ENCODE data around the gene MPST.
"Not testable (repeated sequence)": the region's sequence is repeated elsewhere in the genome, so short reads cannot be mapped to it uniquely, and the experiment has no call there.

The MPST gene

GRCh38 chr22:37062702-37063381, 43.3 kb downstream of the MPST start:
- DNase-seq, result no peak

DNA sequence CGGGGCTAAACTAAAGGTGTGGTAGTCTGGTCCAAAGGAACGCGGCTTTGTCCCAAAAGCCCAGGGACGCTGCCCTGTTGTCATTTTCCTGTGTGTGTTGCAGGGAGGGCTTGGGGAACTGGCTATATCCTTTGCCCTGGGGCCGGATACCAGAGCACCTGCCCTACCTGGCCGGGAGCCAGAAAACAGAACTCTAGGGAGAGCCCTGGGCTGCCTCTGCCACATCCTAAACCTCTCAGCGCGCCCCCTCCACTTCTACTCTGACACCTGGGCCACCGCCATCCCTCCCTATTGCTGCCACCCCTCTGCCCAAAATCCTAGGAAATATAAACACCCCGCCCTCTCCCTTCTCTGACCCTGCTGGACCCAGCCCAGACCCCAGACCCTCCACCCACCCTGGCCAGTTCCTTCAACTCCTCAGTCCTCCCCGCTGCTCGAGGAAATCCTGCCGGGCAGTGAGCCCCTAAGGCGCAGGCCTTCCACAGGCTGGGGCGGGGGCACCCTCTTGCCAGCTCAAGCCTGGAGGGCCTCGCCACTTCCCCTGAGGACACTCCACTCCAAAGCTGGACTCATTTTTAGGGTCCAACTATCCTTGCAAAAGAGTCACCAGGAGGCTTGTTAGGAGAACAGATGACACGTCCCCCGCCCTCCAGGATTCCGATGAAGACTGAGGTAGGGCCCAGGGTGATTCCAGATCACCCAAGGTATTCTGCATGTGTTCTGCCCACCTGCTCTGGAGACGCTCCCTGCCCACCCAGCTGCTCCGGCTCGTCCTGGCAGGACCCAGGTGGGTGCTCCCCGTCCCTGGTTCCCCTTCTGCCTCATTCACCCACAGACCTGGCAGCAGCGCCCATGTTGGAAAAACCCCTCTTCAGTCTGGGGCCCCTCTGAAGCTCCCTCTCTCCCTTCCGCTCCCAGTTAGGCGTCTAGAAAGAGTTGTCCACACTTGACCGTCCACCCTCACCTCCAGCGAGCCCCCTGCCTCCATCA, 44.2 kb downstream of the MPST start:
- no peak for DNase-seq

DNA sequence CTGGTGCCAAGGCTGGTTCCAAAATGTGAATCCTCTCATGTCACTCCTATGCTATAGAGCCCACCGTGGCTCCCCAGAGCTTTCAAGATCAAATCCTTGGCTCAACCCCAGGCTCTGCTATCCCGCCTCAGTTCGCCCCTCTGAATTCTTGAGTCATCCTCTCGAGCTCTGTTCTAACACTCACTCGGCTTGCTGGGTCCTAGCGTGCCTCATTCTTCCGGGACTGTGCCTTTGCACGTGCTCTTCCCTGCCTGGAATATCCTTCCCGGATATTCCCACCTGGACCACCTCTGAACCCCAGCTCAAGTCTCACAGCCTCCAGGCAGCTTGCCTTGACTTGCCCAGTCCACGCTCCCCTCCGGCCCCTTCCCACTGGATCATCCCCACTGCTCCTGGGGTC, 45.0 kb downstream of the MPST start:
- DNase-seq, result no peak

- no peak for DNase-seq
These were observed 45.6 kb downstream of the MPST start for GRCh38 chr22:37065180-37065579.

- DNase-seq, result no peak
These were observed 46.4 kb downstream of the MPST start for GRCh38 chr22:37065961-37066360.

DNA sequence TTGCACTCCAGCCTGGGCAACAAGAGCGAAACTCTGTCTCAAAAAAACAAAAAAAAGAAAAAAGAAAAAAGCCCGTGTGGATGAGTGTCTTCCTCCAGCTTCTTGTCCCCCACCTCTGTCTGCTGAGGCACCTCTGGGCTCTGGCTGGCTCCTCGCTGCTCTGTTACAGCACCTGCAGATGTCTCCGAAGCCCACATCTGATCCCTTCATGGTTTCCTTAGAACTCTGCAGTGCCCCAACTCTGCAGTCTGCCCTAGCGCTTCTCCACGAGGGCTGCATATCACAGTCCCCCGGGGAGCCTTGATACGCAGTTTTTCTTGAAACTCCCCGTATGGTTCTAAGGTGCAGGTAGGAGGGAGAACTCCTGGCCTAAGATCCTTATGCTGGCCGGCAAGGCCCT, 47.9 kb downstream of the MPST start:
- no peak for DNase-seq

DNA sequence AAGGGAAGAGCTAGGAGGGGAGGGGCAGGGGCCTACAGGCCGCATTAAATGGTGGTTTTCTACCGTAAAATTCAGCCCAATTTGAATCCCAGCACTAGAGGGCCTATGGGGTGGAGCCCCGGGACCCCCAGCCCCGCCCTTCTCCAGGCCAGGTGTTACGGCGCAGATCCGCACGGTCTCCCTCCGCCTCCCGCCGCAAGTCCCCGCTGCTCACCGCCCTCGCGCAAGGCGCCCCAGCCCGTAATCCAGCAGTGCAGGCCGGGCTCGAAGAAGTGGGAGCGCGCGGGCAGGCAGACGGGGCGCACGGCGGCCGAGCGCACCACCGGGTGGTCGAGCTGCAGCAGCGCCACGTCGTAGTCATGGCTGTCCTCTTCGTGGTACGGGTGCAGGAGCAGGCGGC, 49.3 kb downstream of the MPST start:
- DNase-seq, result no peak

- no peak for DNase-seq
These were observed 49.8 kb downstream of the MPST start for GRCh38 chr22:37069319-37069718.

GRCh38 chr22:37069719-37070118, 50.2 kb downstream of the MPST start:
- no peak for DNase-seq

DNA sequence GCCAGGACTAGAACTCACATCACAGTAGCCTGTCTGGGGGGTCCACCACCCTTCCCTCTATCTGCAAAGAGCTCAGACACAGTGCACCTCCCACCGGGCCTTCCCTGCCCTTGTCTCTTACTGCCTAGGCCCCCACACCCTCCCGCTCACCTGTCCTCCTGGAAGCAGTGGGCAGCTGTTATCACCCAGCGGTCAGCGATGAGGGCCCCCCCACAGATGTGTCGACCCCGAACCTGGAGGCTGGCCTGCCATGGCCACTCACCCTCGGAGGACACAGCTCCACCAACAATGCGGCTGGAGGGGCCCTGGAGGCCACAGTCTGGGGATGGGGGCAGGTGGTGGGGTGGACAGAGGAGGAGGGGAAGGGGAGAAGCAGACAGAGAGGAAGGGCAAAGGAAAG, 50.8 kb downstream of the MPST start:
- DNase-seq, result no peak

GRCh38 chr22:37070744-37071143, 51.2 kb downstream of the MPST start:
- DNase-seq, result no peak

DNA sequence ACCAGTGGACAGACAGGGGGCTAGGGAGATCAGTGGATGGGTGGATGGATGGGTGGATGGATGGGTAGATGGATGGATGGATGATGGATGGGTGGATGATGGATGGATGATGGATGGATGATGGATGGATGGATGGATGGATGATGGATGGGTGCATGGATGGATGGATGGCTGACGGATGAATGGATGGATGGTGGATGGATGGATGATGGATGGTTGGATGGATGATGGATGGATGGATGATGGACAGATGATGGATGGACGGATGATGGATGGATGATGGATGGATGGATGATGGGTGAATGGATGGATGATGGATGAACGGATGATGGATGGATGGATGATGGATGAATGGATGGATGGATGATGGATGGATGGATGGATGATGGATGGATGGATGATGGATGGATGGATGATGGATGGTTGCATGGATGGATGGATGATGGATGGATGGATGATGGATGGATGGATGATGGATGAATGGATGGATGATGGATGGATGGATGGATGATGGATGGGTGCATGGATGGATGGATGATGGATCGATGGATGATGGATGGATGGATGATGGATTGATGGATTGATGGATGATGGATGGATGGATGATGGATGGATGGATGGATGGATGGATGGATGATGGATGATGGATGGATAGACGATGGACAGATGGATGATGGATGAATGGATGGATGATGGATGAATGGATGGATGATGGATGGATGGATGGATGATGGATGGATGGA, 52.5 kb downstream of the MPST start:
- not testable (repeated sequence) for DNase-seq

DNA sequence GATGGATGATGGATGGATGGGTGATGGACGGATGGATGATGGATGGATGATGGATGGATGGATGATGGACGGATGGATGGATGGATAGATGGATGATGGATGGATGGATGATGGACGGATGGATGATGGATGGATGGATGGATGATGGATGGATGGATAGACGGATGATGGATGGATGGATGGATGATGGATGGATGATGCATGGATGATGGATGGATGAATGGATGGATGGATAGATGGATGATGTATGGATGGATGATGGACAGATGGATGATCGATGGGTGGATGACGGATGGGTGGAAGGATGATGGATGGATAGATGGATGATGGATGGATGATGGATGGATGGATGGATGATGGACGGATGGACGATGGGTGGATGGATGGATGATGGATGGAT, 53.1 kb downstream of the MPST start:
- DNase-seq, result no peak

- no peak for DNase-seq
These were observed 55.0 kb downstream of the MPST start for GRCh38 chr22:37074537-37074936.

- no peak for DNase-seq
These were observed 55.5 kb downstream of the MPST start for GRCh38 chr22:37075046-37075445.

DNA sequence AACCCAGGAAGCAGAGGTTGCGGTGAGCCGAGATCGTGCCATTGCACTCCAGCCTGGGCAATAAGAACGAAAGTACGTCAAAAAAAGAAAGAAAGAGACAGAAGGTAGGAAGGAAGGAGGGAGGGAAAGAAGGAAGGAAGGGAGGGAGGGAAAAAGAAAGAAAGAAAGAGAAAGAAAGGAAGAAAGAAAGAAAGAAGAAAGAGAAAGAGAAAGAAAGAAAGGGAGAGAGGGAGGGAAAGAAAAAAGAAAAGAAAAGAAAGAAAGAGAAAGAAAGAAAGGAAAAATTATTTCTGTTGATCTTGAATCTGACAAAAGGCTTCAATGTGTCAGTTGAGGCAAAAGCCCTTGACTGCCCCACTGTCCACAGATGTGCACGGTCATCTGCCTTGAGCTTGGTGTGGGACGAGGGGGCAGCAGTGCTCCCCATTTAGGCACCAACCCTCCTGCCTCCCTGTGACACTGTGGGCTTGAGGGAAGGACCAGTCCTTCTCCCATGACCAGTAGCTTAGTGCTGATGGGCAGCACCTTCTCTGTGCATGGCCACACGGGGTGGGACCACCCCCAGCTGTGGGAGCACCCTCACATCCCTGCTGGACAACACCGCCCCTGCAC, 56.4 kb downstream of the MPST start:
- no peak for DNase-seq

GRCh38 chr22:37077802-37078448, 58.4 kb downstream of the MPST start:
- peak; percentile 31 to 51 for DNase-seq

- no peak for DNase-seq
These were observed 59.6 kb downstream of the MPST start for GRCh38 chr22:37079158-37079557.

Data from bone marrow (tissue), 2 donors.